Measurements from ENCODE around the gene NKAIN1.
"Not testable (repeated sequence)": the region's sequence is repeated elsewhere in the genome, so short reads cannot be mapped to it uniquely, and the experiment has no call there.

Gene NKAIN1

GRCh38 chr1:31195267-31195666 is 44.4 kb downstream of the NKAIN1 start:
- not testable (repeated sequence) for DNase-seq (ENCODE audit: low spot score)

- no peak for DNase-seq (ENCODE audit: low spot score)
These were observed 46.0 kb downstream of the NKAIN1 start for GRCh38 chr1:31193729-31194128.

GRCh38 chr1:31191281-31191680 is 48.4 kb downstream of the NKAIN1 start:
- no peak for DNase-seq (ENCODE audit: low spot score)

GRCh38 chr1:31189696-31190674 is 49.7 kb downstream of the NKAIN1 start:
- DNase-seq (ENCODE audit: low spot score) = no peak

- peak; percentile 67 for DNase-seq (ENCODE audit: low spot score)
These were observed 55.6 kb downstream of the NKAIN1 start for GRCh38 chr1:31183927-31184554.

- no peak for DNase-seq (ENCODE audit: low spot score)
These were observed 56.6 kb downstream of the NKAIN1 start for GRCh38 chr1:31183126-31183525.

- peak; percentile 91 for DNase-seq (ENCODE audit: low spot score)
These were observed 57.3 kb downstream of the NKAIN1 start for GRCh38 chr1:31182352-31182751.

GRCh38 chr1:31181515-31182343 is 58.0 kb downstream of the NKAIN1 start:
- peak; percentile 75 for DNase-seq (ENCODE audit: low spot score)

GRCh38 chr1:31180338-31180737 is 59.3 kb downstream of the NKAIN1 start:
- no peak for DNase-seq (ENCODE audit: low spot score)

GRCh38 chr1:31176291-31176690 is 63.4 kb downstream of the NKAIN1 start:
- not testable (repeated sequence) for DNase-seq (ENCODE audit: low spot score)

- no peak for DNase-seq (ENCODE audit: low spot score)
These were observed 69.3 kb downstream of the NKAIN1 start for GRCh38 chr1:31170486-31170735.

- DNase-seq (ENCODE audit: low spot score) = no peak
These were observed 73.2 kb downstream of the NKAIN1 start for GRCh38 chr1:31166462-31166861.

GRCh38 chr1:31164291-31164690 is 75.4 kb downstream of the NKAIN1 start:
- no peak for DNase-seq (ENCODE audit: low spot score)

GRCh38 chr1:31163866-31164265 is 75.8 kb downstream of the NKAIN1 start:
- DNase-seq (ENCODE audit: low spot score) = no peak

GRCh38 chr1:31161571-31161970 is 78.1 kb downstream of the NKAIN1 start:
- no peak for DNase-seq (ENCODE audit: low spot score)

- no peak for DNase-seq (ENCODE audit: low spot score)
These were observed 79.6 kb downstream of the NKAIN1 start for GRCh38 chr1:31159869-31160611.

- DNase-seq (ENCODE audit: low spot score) = no peak
These were observed 80.4 kb downstream of the NKAIN1 start for GRCh38 chr1:31159323-31159722.

- peak; percentile 92 for DNase-seq (ENCODE audit: low spot score)
These were observed 84.4 kb downstream of the NKAIN1 start for GRCh38 chr1:31155216-31155806.

- DNase-seq (ENCODE audit: low spot score) = peak; percentile 98
These were observed 85.0 kb downstream of the NKAIN1 start for GRCh38 chr1:31154632-31155215.

GRCh38 chr1:31154000-31154631 is 85.6 kb downstream of the NKAIN1 start:
- DNase-seq (ENCODE audit: low spot score) = no peak

- no peak for DNase-seq (ENCODE audit: low spot score)
These were observed 86.3 kb downstream of the NKAIN1 start for GRCh38 chr1:31153423-31153822.

Data from GM03348 (cell line).